Stimulated activated CD8-positive, alpha-beta memory T cell treated with anti-CD3 and anti-CD28 coated beads, Interleukin-12 subunit alpha, Interleukin-12 subunit beta, amount 100 ng/mL, for 24 hours (primary cell): Measurements from ENCODE around the gene HRAS.
"Not testable (repeated sequence)": the region's sequence is repeated elsewhere in the genome, so short reads cannot be mapped to it uniquely, and the experiment has no call there.

ENCODE experiments used
- DNase-seq: peaks from one replicate; pipeline ENCODE4 v3.0.0-alpha.2; 2020; ENCODE audit errors: extremely low read depth

Gene HRAS

GRCh38 chr11:535519-536454 is at the start of gene HRAS:
HRAS (minus strand) TSS chr11:535576.
- peak; percentile 83 for DNase-seq

- no peak for DNase-seq
These were observed 48.9 kb upstream of the HRAS start for GRCh38 chr11:584287-584686.

GRCh38 chr11:581752-582151 is 46.4 kb upstream of the HRAS start:
- no peak for DNase-seq

- no peak for DNase-seq
These were observed 46.0 kb upstream of the HRAS start for GRCh38 chr11:581342-581741.

- no peak for DNase-seq
These were observed 44.6 kb upstream of the HRAS start for GRCh38 chr11:579830-580601.

GRCh38 chr11:578276-579035 is 43.1 kb upstream of the HRAS start:
- no peak for DNase-seq

GRCh38 chr11:577611-577894 is 42.2 kb upstream of the HRAS start:
- no peak for DNase-seq

GRCh38 chr11:576811-577610 is 41.6 kb upstream of the HRAS start:
- no peak for DNase-seq

- DNase-seq = peak; percentile 92
These were observed 40.8 kb upstream of the HRAS start, which contains the start of gene PHRF1 for GRCh38 chr11:575996-576768. PHRF1 (plus strand) TSS chr11:576470; CDS start chr11:581513, 5,043 bp downstream.

- no peak for DNase-seq
These were observed 40.1 kb upstream of the HRAS start for GRCh38 chr11:575313-575995.

GRCh38 chr11:574632-575312 is 39.4 kb upstream of the HRAS start:
- no peak for DNase-seq

GRCh38 chr11:574031-574570 is 38.7 kb upstream of the HRAS start:
- DNase-seq = not testable (repeated sequence)

- no peak for DNase-seq
These were observed 37.9 kb upstream of the HRAS start for GRCh38 chr11:573146-573759.

- DNase-seq = no peak
These were observed 36.4 kb upstream of the HRAS start for GRCh38 chr11:571802-572185.

- DNase-seq = no peak
These were observed 33.9 kb upstream of the HRAS start for GRCh38 chr11:569158-569885.

- DNase-seq = peak; percentile 82
These were observed 33.2 kb upstream of the HRAS start for GRCh38 chr11:568306-569157.
